Calu3 (cell line): ENCODE results near the gene CHAF1B. TPM values are rescaled to one million over a fixed set of nuclear protein-coding genes. Genes with fewer than 3 reads are reported as not detected.

Source experiments
- BruUV-seq: library from RNA; stranded (reverse); fragments of 400-500 nt; replicated peaks from 2 replicates; lab custom pipeline; 2021; lab: Mats Ljungman, UMichigan
- CTCF ChIA-PET: fragments of 300-600 bp; sonication (Branson Sonifier 250); formaldehyde crosslinking; loops from one replicate; lab custom pipeline; 2022; ENCODE audit warnings: antibody characterized with exemption; lab: Charles Lee
- DNase-seq: peaks from one replicate; pipeline ENCODE4 v3.0.0; 2022
- H3K27ac Mint-ChIP-seq: one replicate; pipeline ENCODE4 v1.8.0; 2022; ENCODE audit warnings: mixed read lengths; ENCODE audit not compliant: unreplicated experiment
- H3K27me3 Mint-ChIP-seq: one replicate; pipeline ENCODE4 v1.8.0; 2022; ENCODE audit warnings: mixed read lengths; ENCODE audit not compliant: unreplicated experiment
- H3K36me3 Mint-ChIP-seq: one replicate; pipeline ENCODE4 v1.8.0; 2022; ENCODE audit warnings: mild to moderate bottlenecking, moderate library complexity, mixed read lengths; ENCODE audit not compliant: insufficient read depth, unreplicated experiment
- H3K4me1 Mint-ChIP-seq: one replicate; pipeline ENCODE4 v1.8.0; 2022; ENCODE audit warnings: mild to moderate bottlenecking, low read depth, mixed read lengths; ENCODE audit not compliant: unreplicated experiment
- H3K4me3 Mint-ChIP-seq: one replicate; pipeline ENCODE4 v1.8.0; 2022; ENCODE audit warnings: mild to moderate bottlenecking, low read depth, moderate library complexity, mixed read lengths; ENCODE audit not compliant: unreplicated experiment
- H3K9me3 Mint-ChIP-seq: one replicate; pipeline ENCODE4 v1.8.0; 2022; ENCODE audit warnings: low read depth, mixed read lengths; ENCODE audit not compliant: unreplicated experiment
- CTCF ChIP-seq: fragments of 200-600 bp; IDR thresholded peaks from one replicate; pipeline ENCODE4 v1.8.0; 2022; ENCODE audit warnings: antibody characterized with exemption; ENCODE audit not compliant: unreplicated experiment
- intact Hi-C: fragments of 100-400 bp; cut with micrococcal nuclease; formaldehyde crosslinking; loops from one replicate; pipeline ENCODE4 v1.10.0; 2022; ENCODE audit not compliant: unreplicated experiment
- total RNA-seq: library from RNA; stranded (reverse); gene quantifications from 2 replicates; pipeline ENCODE4 v1.2.3, GENCODE V29; 2022

Gene CHAF1B
- total RNA-seq, 1 experiment from 2014 or later = 16.0 TPM

- BruUV-seq = no TSS peak
- no peak overlapping the region for H3K27ac Mint-ChIP-seq
- CTCF ChIA-PET = interaction anchor here (0.7 kb wide), 2 partner anchors 23 to 1896 kb away, joined by 3 read pairs; no protein-coding TSS in a partner anchor
- intact Hi-C loops = no loop called here
- no peak for DNase-seq
- peaks cover 15% of the 10 kb centered on the region for H3K4me1 Mint-ChIP-seq
- peaks cover 13% of the 10 kb centered on the region for H3K36me3 Mint-ChIP-seq
- TF ChIP-seq CTCF = no peak
- H3K27me3 Mint-ChIP-seq = no peaks in the 10 kb centered on the region
- no peaks in the 10 kb centered on the region for H3K9me3 Mint-ChIP-seq
- no peak overlapping the region for H3K4me3 Mint-ChIP-seq
Measured at GRCh38 chr21:36403713-36404112, 18.5 kb downstream of the CHAF1B start.

GRCh38 chr21:36408568-36408967, 23.4 kb downstream of the CHAF1B start:
- no peak overlapping the region for H3K27ac Mint-ChIP-seq
- intact Hi-C loops = no loop called here
- TF ChIP-seq CTCF = no peak

GRCh38 chr21:36411301-36411700, 26.1 kb downstream of the CHAF1B start:
- no peak overlapping the region for H3K4me3 Mint-ChIP-seq
- H3K4me1 Mint-ChIP-seq = peaks cover 15% of the 10 kb centered on the region
- DNase-seq = no peak
- no peak overlapping the region for H3K27ac Mint-ChIP-seq
- H3K36me3 Mint-ChIP-seq = peaks cover 27% of the 10 kb centered on the region
- no peak for TF ChIP-seq CTCF
- CTCF ChIA-PET = no interaction called here
- no TSS peak for BruUV-seq
- H3K9me3 Mint-ChIP-seq = no peaks in the 10 kb centered on the region
- H3K27me3 Mint-ChIP-seq = no peaks in the 10 kb centered on the region
- intact Hi-C loops = no loop called here

More at GRCh38 chr21:36408568-36408967, 23.4 kb downstream of the CHAF1B start:
- Mint-ChIP-seq H3K4me3 (no peak overlapping the region), H3K27me3 (no peaks in the 10 kb centered on the region), H3K36me3 (peaks cover 22% of the 10 kb centered on the region), H3K9me3 (no peaks in the 10 kb centered on the region), H3K4me1 (peaks cover 15% of the 10 kb centered on the region)
- BruUV-seq = no TSS peak
- CTCF ChIA-PET = no interaction called here
- DNase-seq = no peak

GRCh38 chr21:36412916-36413315, 27.7 kb downstream of the CHAF1B start:
- BruUV-seq = no TSS peak
- CTCF ChIA-PET = no interaction called here
- no peak for TF ChIP-seq CTCF

More at GRCh38 chr21:36412916-36413315, 27.7 kb downstream of the CHAF1B start:
- H3K36me3 Mint-ChIP-seq = peaks cover 27% of the 10 kb centered on the region
- no peak overlapping the region for H3K4me3 Mint-ChIP-seq
- H3K4me1 Mint-ChIP-seq = peaks cover 7% of the 10 kb centered on the region
- DNase-seq = no peak
- no peaks in the 10 kb centered on the region for H3K27me3 Mint-ChIP-seq
- intact Hi-C loops = no loop called here
- H3K9me3 Mint-ChIP-seq = no peaks in the 10 kb centered on the region
- H3K27ac Mint-ChIP-seq = no peak overlapping the region
